Neural cell (in vitro differentiated cells): ENCODE results near the gene MOSPD2. TPM values are rescaled to one million over a fixed set of nuclear protein-coding genes. Genes with fewer than 3 reads are reported as not detected.

Source experiments
- H2AFZ ChIP-seq: fragments of 200-600, 300-800 bp; sonication (generic), shearing (Covaris generic); 2 replicates; pipeline ENCODE4 v1.6.0; 2014; ENCODE audit warnings: low read depth, mild to moderate bottlenecking, antibody characterized with exemption, low read length, moderate library complexity
- H3F3A ChIP-seq: fragments of 200-600 bp; shearing (Covaris generic); 2 replicates; pipeline ENCODE4 v1.6.1; 2016; ENCODE audit warnings: mild to moderate bottlenecking, moderate library complexity, mixed read lengths, antibody characterized with exemption, low read length; ENCODE audit not compliant: insufficient read depth, poor library complexity, severe bottlenecking
- H3K27ac ChIP-seq: fragments of 200-600, 300-800 bp; sonication (generic), shearing (Covaris generic); 2 replicates; pipeline ENCODE4 v1.5.1; 2014; ENCODE audit warnings: mild to moderate bottlenecking, low read length, moderate library complexity
- H3K27me3 ChIP-seq: fragments of 300-800, 200-600 bp; sonication (generic), shearing (Covaris generic); 2 replicates; pipeline ENCODE4 v1.6.0; 2014; ENCODE audit warnings: mild to moderate bottlenecking, low read depth, low read length, moderate library complexity; ENCODE audit not compliant: insufficient read depth
- H3K36me3 ChIP-seq: fragments of 300-800, 200-600 bp; sonication (generic), shearing (Covaris generic); 2 replicates; pipeline ENCODE4 v1.5.1; 2014; ENCODE audit warnings: mild to moderate bottlenecking, antibody characterized with exemption, low read length, moderate library complexity; ENCODE audit not compliant: insufficient read depth
- H3K4me2 ChIP-seq: fragments of 300-800, 200-600 bp; sonication (generic), shearing (Covaris generic); 2 replicates; pipeline ENCODE4 v1.6.0; 2014; ENCODE audit warnings: mild to moderate bottlenecking, low read length
- H3K4me3 ChIP-seq: fragments of 300-800, 200-600 bp; sonication (generic), shearing (Covaris generic); 2 replicates; pipeline ENCODE4 v1.5.1; 2014; ENCODE audit warnings: mild to moderate bottlenecking, low read length, moderate library complexity
- H3K79me2 ChIP-seq: fragments of 200-600 bp; shearing (Covaris generic); replicated peaks from 2 replicates; pipeline ENCODE4 v1.6.0; 2014; ENCODE audit warnings: mild to moderate bottlenecking, low read length, moderate library complexity; ENCODE audit not compliant: insufficient read depth
- H3K9ac ChIP-seq: fragments of 300-800, 200-600 bp; sonication (generic), shearing (Covaris generic); 2 replicates; pipeline ENCODE4 v1.6.1; 2016; ENCODE audit warnings: mild to moderate bottlenecking, low read length, mixed read lengths
- H3K9me2 ChIP-seq: fragments of 200-600 bp; shearing (Covaris generic); 2 replicates; pipeline ENCODE4 v1.6.1; 2016; ENCODE audit warnings: mild to moderate bottlenecking, low read length, mixed read lengths; ENCODE audit not compliant: insufficient read depth
- H3K9me3 ChIP-seq: fragments of 200-600, 300-800 bp; sonication (generic), shearing (Covaris generic); 2 replicates; pipeline ENCODE4 v1.6.1; 2016; ENCODE audit warnings: mild to moderate bottlenecking, mixed run types, low read length, moderate library complexity, mixed read lengths
- H4K20me1 ChIP-seq: fragments of 200-600 bp; shearing (Covaris generic); 2 replicates; pipeline ENCODE4 v1.6.1; 2016; ENCODE audit warnings: mild to moderate bottlenecking, mixed run types; ENCODE audit not compliant: insufficient read depth
- CTCF ChIP-seq: fragments of 450-650 bp; IDR thresholded peaks from 2 replicates; pipeline ENCODE4 v1.5.1; 2014; ENCODE audit warnings: antibody characterized with exemption, mild to moderate bottlenecking, moderate library complexity; ENCODE audit not compliant: poor library complexity, severe bottlenecking
- EP300 ChIP-seq: fragments of 450-650 bp; conservative IDR thresholded peaks from 2 replicates; pipeline ENCODE4 v1.6.1; 2014; ENCODE audit warnings: antibody characterized with exemption, mild to moderate bottlenecking, moderate library complexity; ENCODE audit not compliant: poor library complexity, severe bottlenecking
- EZH2 ChIP-seq: fragments of 200-600, 300-800 bp; shearing (Covaris generic), sonication (generic); IDR thresholded peaks from 2 replicates; pipeline ENCODE4 v1.6.1; 2014; ENCODE audit warnings: antibody characterized with exemption, low read length, borderline replicate concordance, mild to moderate bottlenecking; ENCODE audit not compliant: insufficient read depth, poor library complexity, severe bottlenecking
- MXI1 ChIP-seq: fragments of 450-650 bp; conservative IDR thresholded peaks from 2 replicates; pipeline ENCODE4 v1.6.1; 2014; ENCODE audit warnings: antibody characterized with exemption, mild to moderate bottlenecking; ENCODE audit not compliant: poor library complexity, severe bottlenecking
- POLR2AphosphoS5 ChIP-seq: IDR thresholded peaks from 2 replicates; pipeline ENCODE4 v1.6.1; 2012
- RAD21 ChIP-seq: fragments of 450-650 bp; conservative IDR thresholded peaks from 2 replicates; pipeline ENCODE4 v1.6.1; 2014; ENCODE audit warnings: antibody characterized with exemption, mild to moderate bottlenecking, moderate library complexity
- SMC3 ChIP-seq: fragments of 450-650 bp; conservative IDR thresholded peaks from 2 replicates; pipeline ENCODE4 v1.6.1; 2014; ENCODE audit warnings: antibody characterized with exemption, mild to moderate bottlenecking, moderate library complexity; ENCODE audit not compliant: poor library complexity
- TAF1 ChIP-seq: IDR thresholded peaks from 2 replicates; pipeline ENCODE4 v1.6.1; 2012; ENCODE audit warnings: low read depth
- polyA plus RNA-seq: library from polyadenylated mRNA; depleted of rRNA; stranded (reverse); fragments of >200 nt; gene quantifications from 2 replicates; pipeline ENCODE4 v1.2.3, GENCODE V29; 2014
- TF ChIP-seq, protein P1 (sequence below): IDR thresholded peaks from 2 replicates; pipeline ENCODE4 v1.6.1; 2012; ENCODE audit warnings: borderline replicate concordance

The MOSPD2 gene
- polyA plus RNA-seq, 1 donor from 2014 or later: 12.4 TPM

DNA sequence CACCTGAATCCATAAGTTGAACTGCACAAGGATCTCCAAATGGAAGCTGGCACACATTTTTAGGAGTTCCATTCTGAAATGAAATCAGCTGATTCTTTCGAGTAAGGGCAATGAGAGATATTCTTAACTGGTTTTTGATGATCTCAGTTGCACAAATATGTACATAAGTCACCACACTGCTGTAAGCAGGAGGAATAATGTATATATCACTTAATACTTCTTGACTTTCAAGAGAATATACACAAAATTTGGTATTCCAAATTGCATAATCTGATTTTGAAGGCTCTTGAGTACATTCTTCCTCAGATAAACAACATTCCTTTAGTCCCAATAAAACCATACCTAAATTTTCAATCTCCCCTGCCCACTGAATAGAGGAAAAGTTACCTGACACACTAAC lies 8.6 kb upstream of the MOSPD2 start:
- no peaks in the 10 kb centered on the region for H3K27me3 ChIP-seq
- no peak overlapping the region for H2AFZ ChIP-seq
- no peaks in the 10 kb centered on the region for H3K79me2 ChIP-seq
- H3K9me3 ChIP-seq: no peaks in the 10 kb centered on the region
- H3K36me3 ChIP-seq: no peaks in the 10 kb centered on the region
- no peak overlapping the region for H3K9ac ChIP-seq
- no peaks in the 10 kb centered on the region for H3F3A ChIP-seq
- H3K4me3 ChIP-seq: no peak overlapping the region
- no peak overlapping the region for H3K27ac ChIP-seq
- H3K4me2 ChIP-seq: no peak overlapping the region
- no peaks in the 10 kb centered on the region for H3K9me2 ChIP-seq
- no peaks in the 10 kb centered on the region for H4K20me1 ChIP-seq
- TF ChIP-seq TAF1 (no peak), MXI1 (no peak), POLR2AphosphoS5 (no peak), SMC3 (no peak), RAD21 (no peak), EP300 (no peak), CTCF (no peak), EZH2 (no peak)
- TF ChIP-seq, protein P1, sequence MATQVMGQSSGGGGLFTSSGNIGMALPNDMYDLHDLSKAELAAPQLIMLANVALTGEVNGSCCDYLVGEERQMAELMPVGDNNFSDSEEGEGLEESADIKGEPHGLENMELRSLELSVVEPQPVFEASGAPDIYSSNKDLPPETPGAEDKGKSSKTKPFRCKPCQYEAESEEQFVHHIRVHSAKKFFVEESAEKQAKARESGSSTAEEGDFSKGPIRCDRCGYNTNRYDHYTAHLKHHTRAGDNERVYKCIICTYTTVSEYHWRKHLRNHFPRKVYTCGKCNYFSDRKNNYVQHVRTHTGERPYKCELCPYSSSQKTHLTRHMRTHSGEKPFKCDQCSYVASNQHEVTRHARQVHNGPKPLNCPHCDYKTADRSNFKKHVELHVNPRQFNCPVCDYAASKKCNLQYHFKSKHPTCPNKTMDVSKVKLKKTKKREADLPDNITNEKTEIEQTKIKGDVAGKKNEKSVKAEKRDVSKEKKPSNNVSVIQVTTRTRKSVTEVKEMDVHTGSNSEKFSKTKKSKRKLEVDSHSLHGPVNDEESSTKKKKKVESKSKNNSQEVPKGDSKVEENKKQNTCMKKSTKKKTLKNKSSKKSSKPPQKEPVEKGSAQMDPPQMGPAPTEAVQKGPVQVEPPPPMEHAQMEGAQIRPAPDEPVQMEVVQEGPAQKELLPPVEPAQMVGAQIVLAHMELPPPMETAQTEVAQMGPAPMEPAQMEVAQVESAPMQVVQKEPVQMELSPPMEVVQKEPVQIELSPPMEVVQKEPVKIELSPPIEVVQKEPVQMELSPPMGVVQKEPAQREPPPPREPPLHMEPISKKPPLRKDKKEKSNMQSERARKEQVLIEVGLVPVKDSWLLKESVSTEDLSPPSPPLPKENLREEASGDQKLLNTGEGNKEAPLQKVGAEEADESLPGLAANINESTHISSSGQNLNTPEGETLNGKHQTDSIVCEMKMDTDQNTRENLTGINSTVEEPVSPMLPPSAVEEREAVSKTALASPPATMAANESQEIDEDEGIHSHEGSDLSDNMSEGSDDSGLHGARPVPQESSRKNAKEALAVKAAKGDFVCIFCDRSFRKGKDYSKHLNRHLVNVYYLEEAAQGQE: no peak

- H3F3A ChIP-seq: no peaks in the 10 kb centered on the region
- no peaks in the 10 kb centered on the region for H3K79me2 ChIP-seq
- no peak overlapping the region for H3K9ac ChIP-seq
- H3K9me2 ChIP-seq: no peaks in the 10 kb centered on the region
- no peak overlapping the region for H3K27ac ChIP-seq
- H3K36me3 ChIP-seq: no peaks in the 10 kb centered on the region
- no peak for TF ChIP-seq EZH2
- TF ChIP-seq, protein P1: no peak
- no peak for TF ChIP-seq EP300
- no peak for TF ChIP-seq POLR2AphosphoS5
- no peak for TF ChIP-seq MXI1
- no peak for TF ChIP-seq SMC3
- no peak for TF ChIP-seq RAD21
- no peak for TF ChIP-seq CTCF
- TF ChIP-seq TAF1: no peak
- H3K9me3 ChIP-seq: no peaks in the 10 kb centered on the region
- no peak overlapping the region for H3K4me2 ChIP-seq
- H3K4me3 ChIP-seq: no peak overlapping the region
- H3K27me3 ChIP-seq: no peaks in the 10 kb centered on the region
- H2AFZ ChIP-seq: no peak overlapping the region
- no peaks in the 10 kb centered on the region for H4K20me1 ChIP-seq
These were observed 8.0 kb upstream of the MOSPD2 start for GRCh38 chrX:14865201-14865600.
